Measurements from ENCODE around the gene KIAA1328. TPM values are rescaled to one million over a fixed set of nuclear protein-coding genes. Genes with fewer than 3 reads are reported as not detected.

The KIAA1328 gene
- total and polyA plus RNA-seq, 9 of the 15 experiments (the other 6 are each of a cell fraction or from before 2014, with no cell fraction given), result 4.0 to 8.6 (median 7.4) TPM

- Histone ChIP-seq H3K79me2 (ENCODE audit: control insufficient read depth, insufficient read depth, low read length) (no peaks in the 10 kb centered on the region), H3K4me3 (no peak overlapping the region), H2AFZ (ENCODE audit: low read depth, low read length) (no peak overlapping the region), H3K9ac (ENCODE audit: insufficient read depth in 1 of 2, low read depth in 2 of 2, low read length in 2 of 2) (no peak overlapping the region), H3K4me2 (ENCODE audit: insufficient read depth, low read length) (no peak overlapping the region), H3K27ac (ENCODE audit: extremely low read depth, low read depth, low read length) (no peak overlapping the region), H3K36me3 (ENCODE audit: control insufficient read depth, insufficient read depth, low read length) (no peaks in the 10 kb centered on the region), H3K9me1 (ENCODE audit: control insufficient read depth, insufficient read depth, low read length) (no peaks in the 10 kb centered on the region), H3K27me3 (ENCODE audit: control insufficient read depth in 2 of 2, insufficient read depth in 2 of 2, low read length in 2 of 2) (no peaks in the 10 kb centered on the region), H3K4me1 (replicated peaks in 1 of 2; ENCODE audit: control insufficient read depth in 2 of 2, insufficient read depth in 2 of 2, low read length in 2 of 2) (no peaks in the 10 kb centered on the region), H4K20me1 (replicated peaks; ENCODE audit: control insufficient read depth, insufficient read depth, low read length) (no peaks in the 10 kb centered on the region), H3K9me3 (replicated peaks; ENCODE audit: control insufficient read depth, insufficient read depth, low read depth, low read length) (no peaks in the 10 kb centered on the region)
- CTCF ChIA-PET (ENCODE audit: low intra/inter-chr PET ratio), result no interaction called here
- intact Hi-C loops (cut with micrococcal nuclease) (no loop called here), in situ Hi-C loops (cut with MboI) (no loop called here)
- POLR2A ChIA-PET, result no interaction called here
- FAIRE-seq (no peak), DNase-seq (ENCODE audit: extremely low read depth in 1 of 4, low spot score in 3 of 4) (no peak), ATAC-seq (no peak)
- BruUV-seq (replicated peaks), result no TSS peak
- TF ChIP-seq, protein P1, sequence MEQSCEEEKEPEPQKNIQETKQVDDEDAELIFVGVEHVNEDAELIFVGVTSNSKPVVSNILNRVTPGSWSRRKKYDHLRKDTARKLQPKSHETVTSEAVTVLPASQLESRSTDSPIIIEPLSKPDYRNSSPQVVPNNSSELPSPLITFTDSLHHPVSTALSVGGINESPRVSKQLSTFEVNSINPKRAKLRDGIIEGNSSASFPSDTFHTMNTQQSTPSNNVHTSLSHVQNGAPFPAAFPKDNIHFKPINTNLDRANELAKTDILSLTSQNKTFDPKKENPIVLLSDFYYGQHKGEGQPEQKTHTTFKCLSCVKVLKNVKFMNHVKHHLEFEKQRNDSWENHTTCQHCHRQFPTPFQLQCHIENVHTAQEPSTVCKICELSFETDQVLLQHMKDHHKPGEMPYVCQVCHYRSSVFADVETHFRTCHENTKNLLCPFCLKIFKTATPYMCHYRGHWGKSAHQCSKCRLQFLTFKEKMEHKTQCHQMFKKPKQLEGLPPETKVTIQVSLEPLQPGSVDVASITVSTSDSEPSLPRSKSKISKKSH (CRISPR knock-in tag; IDR thresholded peaks at IDR 0.05), result no peak
- WGBS (ENCODE audit: insufficient coverage, low coverage, missing lambda C conversion rate), result 0% methylated on average over 1 of the region's 1 CpG
Measured at GRCh38 chr18:37065254-37065653, 236.3 kb downstream of the KIAA1328 start.

- H4K20me1 ChIP-seq (replicated peaks; ENCODE audit: control insufficient read depth, insufficient read depth, low read length), result no peaks in the 10 kb centered on the region
- H3K36me3 ChIP-seq (ENCODE audit: control insufficient read depth, insufficient read depth, low read length), result no peaks in the 10 kb centered on the region
- ChIA-PET CTCF (ENCODE audit: low intra/inter-chr PET ratio) (no interaction called here), POLR2A (no interaction called here)
- H3K79me2 ChIP-seq (ENCODE audit: control insufficient read depth, insufficient read depth, low read length), result no peaks in the 10 kb centered on the region
- no peak overlapping the region for H3K4me2 ChIP-seq (ENCODE audit: insufficient read depth, low read length)
- no peak overlapping the region for H3K27ac ChIP-seq (ENCODE audit: extremely low read depth, low read depth, low read length)
- in situ Hi-C loops (cut with MboI), result no loop called here
- H2AFZ ChIP-seq (ENCODE audit: low read depth, low read length), result no peak overlapping the region
- no peaks in the 10 kb centered on the region for H3K9me3 ChIP-seq (replicated peaks; ENCODE audit: control insufficient read depth, insufficient read depth, low read depth, low read length)
- no peak overlapping the region for H3K4me3 ChIP-seq
- no peaks in the 10 kb centered on the region for H3K4me1 ChIP-seq (replicated peaks in 1 of 2; ENCODE audit: control insufficient read depth in 2 of 2, insufficient read depth in 2 of 2, low read length in 2 of 2)
- intact Hi-C loops (cut with micrococcal nuclease), result no loop called here
- FAIRE-seq, result no peak
- BruUV-seq (replicated peaks), result no TSS peak
- no peak overlapping the region for H3K9ac ChIP-seq (ENCODE audit: insufficient read depth in 1 of 2, low read depth in 2 of 2, low read length in 2 of 2)
- H3K9me1 ChIP-seq (ENCODE audit: control insufficient read depth, insufficient read depth, low read length), result no peaks in the 10 kb centered on the region
- DNase-seq (ENCODE audit: extremely low read depth in 1 of 4, low spot score in 3 of 4), result no peak
- no peaks in the 10 kb centered on the region for H3K27me3 ChIP-seq (ENCODE audit: control insufficient read depth in 2 of 2, insufficient read depth in 2 of 2, low read length in 2 of 2)
- ATAC-seq, result no peak
- WGBS (ENCODE audit: insufficient coverage, low coverage, missing lambda C conversion rate), result 2% methylated on average over 6 of the region's 6 CpGs
- TF ChIP-seq FOXM1 (IDR thresholded peaks at IDR 0.05; ENCODE audit: low read depth), result no peak
- no peak for TF ChIP-seq FOXM1 (CRISPR knock-in tag; IDR thresholded peaks at IDR 0.05; ENCODE audit: low read depth)
- TF ChIP-seq SRF (CRISPR knock-in tag; IDR thresholded peaks at IDR 0.05), result no peak
- TF ChIP-seq CGGBP1 (CRISPR knock-in tag; IDR thresholded peaks at IDR 0.05), result no peak
- TF ChIP-seq BCL6 (CRISPR knock-in tag; IDR thresholded peaks at IDR 0.05), result no peak
- TF ChIP-seq KLF13 (tag; IDR thresholded peaks at IDR 0.05; ENCODE audit: borderline replicate concordance, low read depth), result no peak
- no peak for TF ChIP-seq ARID2 (IDR thresholded peaks at IDR 0.05)
- TF ChIP-seq, protein P2, sequence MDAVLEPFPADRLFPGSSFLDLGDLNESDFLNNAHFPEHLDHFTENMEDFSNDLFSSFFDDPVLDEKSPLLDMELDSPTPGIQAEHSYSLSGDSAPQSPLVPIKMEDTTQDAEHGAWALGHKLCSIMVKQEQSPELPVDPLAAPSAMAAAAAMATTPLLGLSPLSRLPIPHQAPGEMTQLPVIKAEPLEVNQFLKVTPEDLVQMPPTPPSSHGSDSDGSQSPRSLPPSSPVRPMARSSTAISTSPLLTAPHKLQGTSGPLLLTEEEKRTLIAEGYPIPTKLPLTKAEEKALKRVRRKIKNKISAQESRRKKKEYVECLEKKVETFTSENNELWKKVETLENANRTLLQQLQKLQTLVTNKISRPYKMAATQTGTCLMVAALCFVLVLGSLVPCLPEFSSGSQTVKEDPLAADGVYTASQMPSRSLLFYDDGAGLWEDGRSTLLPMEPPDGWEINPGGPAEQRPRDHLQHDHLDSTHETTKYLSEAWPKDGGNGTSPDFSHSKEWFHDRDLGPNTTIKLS (IDR thresholded peaks at IDR 0.05; ENCODE audit: borderline replicate concordance, low read depth), result no peak
- TF ChIP-seq SREBF1 (IDR thresholded peaks at IDR 0.05; ENCODE audit: borderline replicate concordance, low read depth, low read length), result no peak
- TF ChIP-seq MLX (CRISPR knock-in tag; conservative IDR thresholded peaks at IDR 0.05), result no peak
- no peak for TF ChIP-seq ZC3H11A (IDR thresholded peaks at IDR 0.05; ENCODE audit: low read depth, low read length)
- no peak for TF ChIP-seq ZNF23 (CRISPR knock-in tag; IDR thresholded peaks at IDR 0.05)
Measured at GRCh38 chr18:37084912-37085311, 256.0 kb downstream of the KIAA1328 start.

Data from K562 (cell line).